Measurements from ENCODE around the gene ARPP21.

The ARPP21 gene

DNA sequence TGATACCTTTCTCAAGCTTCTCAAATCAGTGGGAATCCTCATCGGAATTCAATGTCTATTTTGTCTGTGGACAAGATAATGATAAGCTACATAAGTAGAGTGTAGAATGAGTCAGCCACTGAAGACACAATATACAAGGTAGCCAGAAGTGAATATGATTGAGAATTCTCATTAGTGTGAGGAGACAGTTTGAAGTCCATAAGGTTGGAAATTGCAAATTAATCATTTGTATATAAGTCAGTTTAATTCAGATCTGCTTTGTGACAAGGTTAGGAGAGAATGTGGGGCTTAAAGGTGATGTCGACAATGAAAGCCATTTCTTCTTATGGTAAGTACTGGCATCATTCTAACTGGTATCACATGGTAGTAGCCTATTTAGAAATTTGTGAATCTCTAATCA lies 4.2 kb downstream of the ARPP21 start:
- no peak for DNase-seq

DNA sequence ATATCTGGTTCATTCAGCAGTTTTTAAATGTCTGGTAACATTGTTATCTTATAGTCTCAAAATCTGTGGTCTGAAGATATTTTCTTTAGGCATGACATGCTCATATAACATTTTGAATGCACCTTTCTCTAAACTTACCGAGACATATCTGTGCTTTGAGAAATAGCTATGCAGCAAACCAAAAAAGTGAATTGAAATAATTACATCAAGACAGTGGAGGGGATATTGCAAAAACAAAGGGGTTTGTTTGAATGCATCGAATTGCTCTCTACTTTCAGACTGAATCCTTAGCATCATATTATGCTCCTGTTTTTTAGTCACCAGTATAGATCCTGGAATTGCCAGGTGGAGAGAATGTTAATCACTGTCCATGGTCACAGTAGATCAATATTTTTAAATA lies 5.1 kb downstream of the ARPP21 start:
- DNase-seq, result no peak

DNA sequence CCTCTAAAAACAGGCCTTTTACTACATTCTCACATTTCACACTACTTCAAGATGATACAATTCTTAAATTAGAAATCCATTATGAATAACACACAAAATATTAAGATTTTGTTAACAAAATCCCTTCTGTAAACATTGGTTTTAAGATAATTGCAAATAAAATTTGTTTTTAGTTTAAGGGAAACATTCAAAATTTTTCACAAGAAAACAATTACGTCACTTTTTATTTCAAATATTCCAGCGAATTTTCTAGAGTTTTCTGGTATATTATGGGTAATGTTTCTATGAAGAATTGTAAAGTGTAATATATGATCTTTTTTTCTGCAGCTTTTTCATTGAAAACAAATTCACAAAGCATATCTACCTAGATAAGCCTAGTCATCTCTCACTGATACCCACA lies 5.9 kb downstream of the ARPP21 start:
- DNase-seq, result no peak

DNA sequence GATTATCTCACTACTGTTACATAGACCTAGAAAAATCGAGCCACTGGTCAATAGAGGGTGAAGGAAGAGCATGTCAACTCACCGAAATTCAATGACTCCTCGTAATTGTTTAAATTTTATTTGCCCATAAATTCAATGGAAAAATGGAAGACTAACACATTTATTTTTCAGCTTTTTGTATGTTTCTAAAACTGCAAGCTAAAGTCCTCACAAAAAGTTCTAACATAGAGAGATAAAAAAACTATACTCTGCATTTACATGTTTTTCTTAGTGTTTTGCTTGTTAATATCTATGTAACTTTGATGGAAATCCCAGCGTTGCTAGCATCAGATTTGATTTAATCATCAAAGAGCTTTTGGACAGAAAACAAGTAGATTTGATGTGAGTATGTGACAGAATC lies 6.8 kb downstream of the ARPP21 start:
- DNase-seq, result no peak

DNA sequence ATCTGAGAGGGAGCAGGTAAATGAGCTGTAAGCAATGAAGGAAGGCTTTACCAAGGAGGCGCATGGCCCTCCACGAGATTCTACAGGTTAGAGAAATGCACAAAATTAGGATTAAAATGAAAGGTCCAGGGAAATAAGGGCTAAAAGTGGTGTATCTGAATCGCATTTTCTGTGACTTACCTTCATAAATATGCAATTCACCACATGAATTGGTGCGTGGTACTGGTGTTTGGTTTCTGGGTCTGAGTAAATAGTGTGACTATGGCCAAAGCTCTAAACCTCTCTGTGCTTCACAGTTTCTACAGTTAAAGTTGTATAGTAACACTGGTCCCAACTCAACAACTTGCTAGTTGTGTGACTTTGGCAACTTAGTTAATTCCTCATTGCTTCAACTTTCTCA lies 8.1 kb downstream of the ARPP21 start:
- no peak for DNase-seq

DNA sequence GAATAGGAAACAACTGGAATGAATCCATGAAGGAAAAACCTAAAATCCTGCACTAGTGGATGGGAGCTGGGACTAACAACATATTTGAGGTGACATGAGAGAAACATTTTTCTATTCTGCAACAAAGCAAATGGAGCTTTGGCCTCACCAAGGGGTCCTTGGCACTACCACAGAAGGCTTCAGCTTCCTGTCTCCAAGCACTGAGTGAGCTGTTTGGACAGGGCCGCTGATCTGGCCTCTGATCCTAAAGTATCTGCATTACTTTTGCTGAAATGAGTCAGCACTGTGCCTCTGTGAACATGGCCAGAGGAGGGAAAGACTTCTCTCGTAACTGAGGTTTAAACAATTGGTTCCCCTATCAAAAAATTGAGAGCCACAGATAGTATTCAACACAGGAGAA lies 9.0 kb downstream of the ARPP21 start:
- DNase-seq, result no peak

DNA sequence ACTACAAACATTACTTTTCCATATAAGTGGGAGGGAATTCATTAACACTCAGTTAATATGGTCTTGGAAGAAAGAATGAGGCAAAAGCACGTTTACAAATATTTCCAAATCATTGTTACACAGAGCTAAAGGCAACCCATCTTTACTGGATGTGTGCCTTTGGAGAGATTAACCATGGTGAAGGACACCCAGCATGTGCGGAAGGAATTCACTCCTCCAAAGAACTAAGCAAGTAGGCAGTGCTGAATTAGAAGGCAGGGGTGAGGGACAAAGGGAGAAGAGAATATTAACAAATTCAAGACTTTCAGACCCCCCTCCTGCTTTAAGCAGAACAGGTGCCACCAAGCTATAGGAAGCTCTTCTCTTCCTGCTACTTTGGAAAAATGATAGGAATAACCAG lies 10.1 kb downstream of the ARPP21 start:
- no peak for DNase-seq

DNA sequence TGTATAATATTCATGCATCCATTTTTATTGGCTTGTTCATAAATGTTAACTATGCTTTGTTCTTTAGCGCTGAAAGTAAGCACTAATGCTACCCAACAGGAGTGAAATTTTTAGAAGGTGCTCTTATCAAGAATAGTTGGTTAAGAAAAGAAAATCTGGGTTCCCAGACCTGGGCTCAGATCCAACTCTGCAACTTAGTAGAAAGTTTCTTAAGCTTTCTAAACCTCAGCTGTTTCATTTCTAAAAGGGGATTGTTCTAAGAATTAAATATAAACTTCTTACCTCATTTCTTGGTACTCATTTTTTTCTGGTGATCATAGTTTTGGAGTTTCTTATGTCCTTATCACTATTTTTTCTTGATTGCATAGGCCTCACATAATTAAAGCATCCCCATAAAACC lies 12.1 kb downstream of the ARPP21 start:
- DNase-seq, result no peak

DNA sequence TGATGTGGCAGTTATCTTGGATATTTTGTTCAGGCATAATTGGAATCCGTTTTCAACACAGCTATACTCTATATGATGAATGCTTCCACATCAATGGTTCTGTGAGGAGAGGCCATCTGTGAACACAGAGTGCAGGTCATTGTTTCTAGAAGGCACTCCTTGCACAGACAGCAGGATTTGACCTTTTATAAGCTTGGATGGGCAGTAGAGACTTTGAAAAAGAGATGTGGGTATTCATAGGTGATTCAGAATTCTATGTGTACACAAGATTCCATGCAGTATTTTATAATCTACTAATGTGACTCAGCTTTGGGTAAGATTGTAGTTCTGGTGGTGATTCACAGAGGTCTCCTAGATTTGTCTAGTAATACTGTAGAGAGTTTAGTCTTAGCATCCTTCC lies 12.5 kb downstream of the ARPP21 start:
- DNase-seq, result no peak

DNA sequence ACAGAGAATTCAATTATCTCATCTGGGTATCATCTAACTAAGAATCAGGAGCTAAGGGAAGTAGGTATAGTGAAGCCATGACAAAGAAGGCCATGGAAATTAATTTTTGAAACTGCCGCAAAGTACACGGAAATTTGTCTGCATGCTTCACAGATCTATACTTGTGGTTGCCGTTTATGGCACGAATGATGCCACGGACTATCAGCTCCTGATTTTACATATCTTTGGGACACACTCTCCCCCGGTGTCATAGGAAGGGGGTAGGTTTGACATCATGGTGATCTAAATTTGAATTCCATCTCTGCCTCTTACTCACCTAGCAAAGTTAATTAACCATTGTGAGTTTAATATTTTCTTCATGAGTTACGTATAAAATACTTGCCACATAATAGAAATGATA lies 14.0 kb downstream of the ARPP21 start:
- no peak for DNase-seq

DNA sequence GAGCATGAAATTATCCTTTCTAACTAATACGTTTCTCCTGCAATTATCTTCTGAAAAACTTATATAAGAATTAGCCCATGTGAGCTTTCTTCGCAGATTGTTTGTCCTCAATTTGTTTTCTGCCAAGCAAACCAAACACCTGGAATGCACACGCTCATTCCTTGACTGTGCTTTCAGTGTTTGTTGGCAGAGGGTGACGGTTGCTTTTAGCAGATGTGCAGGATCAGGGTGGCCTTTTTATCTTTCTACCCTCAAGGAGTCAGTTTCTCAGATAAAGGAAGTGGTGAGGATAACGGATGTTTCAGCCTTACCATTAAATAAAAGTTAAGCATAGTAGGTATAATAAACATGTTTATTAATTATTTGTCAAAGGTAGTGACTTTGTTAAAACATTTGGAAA lies 15.2 kb downstream of the ARPP21 start:
- no peak for DNase-seq

GRCh38 chr3:35658686-35659085 lies 19.4 kb downstream of the ARPP21 start:
- no peak for DNase-seq

- no peak for DNase-seq
Observed at GRCh38 chr3:35659768-35660167, 20.4 kb downstream of the ARPP21 start.

DNA sequence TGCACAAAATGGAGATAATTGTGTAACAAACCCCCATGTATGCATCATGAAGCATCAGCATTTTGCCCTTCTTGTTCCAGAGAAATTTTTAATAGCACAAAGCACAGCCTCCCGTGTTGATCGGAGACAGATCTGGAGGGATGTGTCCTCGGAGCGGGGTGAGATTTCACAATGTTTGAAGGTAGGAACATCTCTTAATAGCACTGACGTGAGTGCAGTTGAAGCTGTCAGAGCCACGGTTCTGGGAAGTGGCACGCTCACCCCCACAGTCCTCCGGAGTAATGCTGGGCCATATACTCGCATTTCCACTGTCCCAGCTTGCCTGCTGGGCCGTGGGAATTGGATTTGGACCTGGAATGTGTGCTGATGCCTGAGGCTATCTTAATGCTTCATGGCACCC lies 24.1 kb downstream of the ARPP21 start:
- no peak for DNase-seq

DNA sequence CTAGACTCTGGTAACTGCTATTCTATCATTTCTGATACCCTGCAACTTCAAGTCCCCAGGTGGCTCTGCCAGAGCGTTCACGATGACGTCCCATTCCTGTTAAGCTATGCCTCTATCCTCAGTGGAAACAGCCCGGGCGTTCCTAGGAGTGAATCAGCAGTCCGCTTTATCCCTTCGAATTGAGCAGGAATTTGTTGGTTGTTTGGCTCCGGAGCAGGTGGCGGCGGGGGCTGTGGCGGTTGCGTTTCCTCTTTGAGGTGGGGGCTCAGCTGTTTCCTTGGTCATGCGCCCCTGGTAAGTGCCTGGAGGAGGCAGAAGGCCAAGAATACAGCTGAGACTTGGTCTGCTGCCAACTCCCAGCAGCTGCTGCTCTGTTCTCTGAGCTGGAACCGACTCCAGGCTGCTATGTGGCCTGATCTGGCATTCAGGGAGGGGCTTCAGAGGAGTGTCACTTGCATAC lies 25.2 kb downstream of the ARPP21 start:
- DNase-seq, result no peak

DNA sequence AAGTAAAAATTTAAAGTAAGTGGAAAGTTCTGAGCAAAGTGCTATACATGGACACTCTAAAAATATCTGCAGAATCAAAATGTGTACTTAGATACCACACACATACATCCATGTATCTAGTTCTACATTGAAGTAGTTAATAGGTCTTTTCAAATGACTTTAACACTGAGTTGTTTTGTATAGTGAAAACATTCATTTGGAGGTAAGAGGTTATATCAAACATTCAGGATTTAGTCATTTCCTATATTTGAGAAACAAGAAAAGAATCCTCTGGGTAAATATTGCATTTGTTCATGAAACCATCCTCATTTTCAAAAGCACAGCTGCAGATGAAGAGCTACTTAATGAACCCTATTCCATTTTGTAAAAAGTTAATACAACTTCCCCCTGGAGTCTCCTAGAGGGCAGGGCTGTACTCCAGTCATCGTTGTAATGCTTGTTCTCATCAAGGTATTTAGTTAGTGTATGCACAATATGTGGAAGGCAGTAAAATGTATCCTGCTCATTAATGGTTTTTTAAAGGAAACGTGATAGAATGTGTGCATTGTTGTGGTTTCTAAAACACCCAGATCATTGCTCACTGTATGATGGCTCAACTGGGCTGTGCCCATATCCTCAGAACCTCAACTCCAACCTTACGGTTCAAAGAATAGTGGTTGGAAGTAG lies 26.2 kb downstream of the ARPP21 start:
- DNase-seq, result no peak

- DNase-seq, result no peak
Observed at GRCh38 chr3:35666888-35667287, 27.6 kb downstream of the ARPP21 start.

- DNase-seq, result no peak
Observed at GRCh38 chr3:35670408-35670965, 31.2 kb downstream of the ARPP21 start.

GRCh38 chr3:35671483-35671882 lies 32.2 kb downstream of the ARPP21 start:
- DNase-seq, result no peak

- no peak for DNase-seq
Observed at GRCh38 chr3:35673017-35673416, 33.7 kb downstream of the ARPP21 start.

GRCh38 chr3:35674451-35675109 lies 35.3 kb downstream of the ARPP21 start:
- DNase-seq, result no peak

- no peak for DNase-seq
Observed at GRCh38 chr3:35675206-35675605, 35.9 kb downstream of the ARPP21 start.

GRCh38 chr3:35675621-35676020 lies 36.3 kb downstream of the ARPP21 start:
- DNase-seq, result no peak

- no peak for DNase-seq
Observed at GRCh38 chr3:35677797-35678196, 38.5 kb downstream of the ARPP21 start.
